Peyer's patch (tissue), 4 donors: ENCODE results near the gene C16orf96.

Source experiments
- POLR2A ChIP-seq, 2 donors: fragments of 450-650 bp; IDR thresholded peaks; one replicate each; pipeline ENCODE4 v1.5.1; 2017; ENCODE audit warnings: antibody characterized with exemption in 2 of 2, mild to moderate bottlenecking in 2 of 2, moderate library complexity in 2 of 2
- TF ChIP-seq, protein P1 (sequence below), 6 experiments: fragments of 450-650 bp in 4 of 6; fragments of 200-600 bp in 2 of 6; sonication (generic) in 1 of 6; IDR thresholded peaks; one replicate each; pipeline ENCODE4 v1.5.1; 2017 to 2019; ENCODE audit warnings: antibody characterized with exemption in 6 of 6, mild to moderate bottlenecking in 3 of 6, moderate library complexity in 1 of 6

DNA sequence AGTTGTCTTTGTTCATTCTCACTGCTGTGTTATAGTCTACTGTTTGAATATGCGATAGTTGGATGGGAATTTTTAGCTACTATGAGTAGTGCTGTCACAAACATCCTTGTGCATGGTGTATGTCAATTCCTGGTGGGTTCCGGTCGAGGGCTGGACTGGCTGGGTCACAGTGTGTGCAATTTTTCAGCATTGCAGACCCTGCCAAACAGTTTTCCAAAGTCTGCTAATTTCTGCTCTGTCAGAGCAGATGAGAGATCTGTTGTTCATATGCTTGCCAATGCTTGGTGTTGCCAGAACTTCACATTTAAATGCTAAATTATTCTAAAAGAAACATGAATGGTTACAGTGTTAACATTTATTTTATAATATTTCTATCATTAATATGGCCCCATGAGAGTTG, 3.6 kb upstream of the C16orf96 start:
- TF ChIP-seq, protein P1, sequence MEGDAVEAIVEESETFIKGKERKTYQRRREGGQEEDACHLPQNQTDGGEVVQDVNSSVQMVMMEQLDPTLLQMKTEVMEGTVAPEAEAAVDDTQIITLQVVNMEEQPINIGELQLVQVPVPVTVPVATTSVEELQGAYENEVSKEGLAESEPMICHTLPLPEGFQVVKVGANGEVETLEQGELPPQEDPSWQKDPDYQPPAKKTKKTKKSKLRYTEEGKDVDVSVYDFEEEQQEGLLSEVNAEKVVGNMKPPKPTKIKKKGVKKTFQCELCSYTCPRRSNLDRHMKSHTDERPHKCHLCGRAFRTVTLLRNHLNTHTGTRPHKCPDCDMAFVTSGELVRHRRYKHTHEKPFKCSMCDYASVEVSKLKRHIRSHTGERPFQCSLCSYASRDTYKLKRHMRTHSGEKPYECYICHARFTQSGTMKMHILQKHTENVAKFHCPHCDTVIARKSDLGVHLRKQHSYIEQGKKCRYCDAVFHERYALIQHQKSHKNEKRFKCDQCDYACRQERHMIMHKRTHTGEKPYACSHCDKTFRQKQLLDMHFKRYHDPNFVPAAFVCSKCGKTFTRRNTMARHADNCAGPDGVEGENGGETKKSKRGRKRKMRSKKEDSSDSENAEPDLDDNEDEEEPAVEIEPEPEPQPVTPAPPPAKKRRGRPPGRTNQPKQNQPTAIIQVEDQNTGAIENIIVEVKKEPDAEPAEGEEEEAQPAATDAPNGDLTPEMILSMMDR (IDR thresholded peaks at IDR 0.05): no peak
- TF ChIP-seq POLR2A (IDR thresholded peaks at IDR 0.05): no peak
